ENCODE data around the gene APOB.

Gene APOB

GRCh38 chr2:21014364-21015280 lies 29.3 kb downstream of the APOB start:
- DNase-seq, result no peak

- no peak for DNase-seq
These were observed 30.6 kb downstream of the APOB start for GRCh38 chr2:21013043-21013816.

GRCh38 chr2:21012557-21012937 lies 31.3 kb downstream of the APOB start:
- no peak for DNase-seq

GRCh38 chr2:21011876-21012556 lies 31.9 kb downstream of the APOB start:
- no peak for DNase-seq

GRCh38 chr2:21011453-21011852 lies 32.4 kb downstream of the APOB start:
- no peak for DNase-seq

GRCh38 chr2:21010813-21011439 lies 32.9 kb downstream of the APOB start:
- DNase-seq, result no peak

- DNase-seq, result no peak
These were observed 34.1 kb downstream of the APOB start for GRCh38 chr2:21009662-21010225.

- DNase-seq, result no peak
These were observed 34.8 kb downstream of the APOB start for GRCh38 chr2:21008790-21009661.

- no peak for DNase-seq
These were observed 35.7 kb downstream of the APOB start for GRCh38 chr2:21008014-21008789.

- DNase-seq, result no peak
These were observed 36.5 kb downstream of the APOB start for GRCh38 chr2:21007129-21008013.

- DNase-seq, result no peak
These were observed 37.3 kb downstream of the APOB start for GRCh38 chr2:21006423-21007128.

GRCh38 chr2:21005700-21006422 lies 38.0 kb downstream of the APOB start:
- DNase-seq, result no peak

- DNase-seq, result no peak
These were observed 38.7 kb downstream of the APOB start for GRCh38 chr2:21005111-21005699.

- DNase-seq, result no peak
These were observed 39.7 kb downstream of the APOB start for GRCh38 chr2:21004181-21004572.

- no peak for DNase-seq
These were observed 40.2 kb downstream of the APOB start for GRCh38 chr2:21003572-21004180.

- DNase-seq, result no peak
These were observed 41.1 kb downstream of the APOB start for GRCh38 chr2:21002814-21003192.

Data from CD4-positive, alpha-beta T cell treated with Interleukin-1 beta for 1 hour (primary cell).